Endodermal cell (in vitro differentiated cells): ENCODE data around the gene NR2C2AP. TPM values are rescaled to one million over a fixed set of nuclear protein-coding genes. Genes with fewer than 3 reads are reported as not detected.

Source experiments
- DNase-seq: peaks from one replicate; pipeline ENCODE4 v3.0.0-alpha.2; 2017
- H3K27ac ChIP-seq: 2 replicates; pipeline ENCODE4 v1.5.1; 2013; ENCODE audit warnings: mild to moderate bottlenecking, low read depth, low read length, moderate library complexity
- H3K27me3 ChIP-seq: 2 replicates; pipeline ENCODE4 v1.6.1; 2013; ENCODE audit warnings: mild to moderate bottlenecking, low read length, moderate library complexity; ENCODE audit not compliant: insufficient read depth, control insufficient read depth, poor library complexity, severe bottlenecking
- H3K36me3 ChIP-seq: 2 replicates; pipeline ENCODE4 v1.7.0; 2013; ENCODE audit warnings: mild to moderate bottlenecking, low read length, moderate library complexity; ENCODE audit not compliant: control insufficient read depth, insufficient read depth
- H3K4me1 ChIP-seq: one replicate; pipeline ENCODE4 v1.7.0; 2013; ENCODE audit warnings: low read length; ENCODE audit not compliant: control insufficient read depth, insufficient read depth
- H3K4me3 ChIP-seq: 2 replicates; pipeline ENCODE4 v1.5.1; 2013; ENCODE audit warnings: mild to moderate bottlenecking, low read length, moderate library complexity
- H3K9ac ChIP-seq: 2 replicates; pipeline ENCODE4 v1.6.1; 2013; ENCODE audit warnings: mild to moderate bottlenecking, low read length, moderate library complexity; ENCODE audit not compliant: poor library complexity, severe bottlenecking; ENCODE audit errors: extremely low read depth
- H3K9me3 ChIP-seq: 2 replicates; pipeline ENCODE4 v1.6.1; 2013; ENCODE audit warnings: mild to moderate bottlenecking, low read length, moderate library complexity; ENCODE audit not compliant: control insufficient read depth
- H3K27ac Mint-ChIP-seq: 2 replicates; pipeline ENCODE4 v1.8.0; 2020; ENCODE audit warnings: mixed read lengths
- H3K27me3 Mint-ChIP-seq: 2 replicates; pipeline ENCODE4 v1.8.0; 2021; ENCODE audit warnings: mild to moderate bottlenecking, mixed read lengths; ENCODE audit not compliant: insufficient read depth
- H3K36me3 Mint-ChIP-seq: 2 replicates; pipeline ENCODE4 v1.8.0; 2020; ENCODE audit warnings: low read depth, mixed read lengths
- H3K4me1 Mint-ChIP-seq: 2 replicates; pipeline ENCODE4 v1.8.0; 2020; ENCODE audit warnings: mixed read lengths
- H3K4me3 Mint-ChIP-seq: 2 replicates; pipeline ENCODE4 v1.8.0; 2020; ENCODE audit warnings: mild to moderate bottlenecking, moderate library complexity, mixed read lengths
- H3K9me3 Mint-ChIP-seq: 2 replicates; pipeline ENCODE4 v1.8.0; 2020; ENCODE audit warnings: mild to moderate bottlenecking, mixed read lengths
- CTCF ChIP-seq: fragments of 200-600 bp; sonication (generic); conservative IDR thresholded peaks from 2 replicates; pipeline ENCODE4 v1.5.0; 2021; ENCODE audit warnings: antibody characterized with exemption, mild to moderate bottlenecking
- WGBS, 2 experiments: methylation state at CpG; one replicate each; pipeline versions ENCODE4 v1.1.5 to v1.1.7; 2013; ENCODE audit warnings: missing lambda C conversion rate in 2 of 2, mixed read lengths in 1 of 2; ENCODE audit not compliant: insufficient coverage in 1 of 2, insufficient read length in 1 of 2; 5-methylcytosine and 5-hydroxymethylcytosine counted together
- total RNA-seq, 2 donors: library from RNA; stranded (reverse); fragmentation: NEBNext Ultra II Directional in 1 of 2; extraction: Animal tissue kit (Norgen Biotek cat#: 25700) in 1 of 2; gene quantifications; 2 replicates in 1 of 2; 3 replicates in 1 of 2; pipeline ENCODE4 v1.2.1, GENCODE V29; 2021

NR2C2AP gene
- total RNA-seq, 2 donors from 2014 or later: 14.7 to 17.2 TPM

DNA sequence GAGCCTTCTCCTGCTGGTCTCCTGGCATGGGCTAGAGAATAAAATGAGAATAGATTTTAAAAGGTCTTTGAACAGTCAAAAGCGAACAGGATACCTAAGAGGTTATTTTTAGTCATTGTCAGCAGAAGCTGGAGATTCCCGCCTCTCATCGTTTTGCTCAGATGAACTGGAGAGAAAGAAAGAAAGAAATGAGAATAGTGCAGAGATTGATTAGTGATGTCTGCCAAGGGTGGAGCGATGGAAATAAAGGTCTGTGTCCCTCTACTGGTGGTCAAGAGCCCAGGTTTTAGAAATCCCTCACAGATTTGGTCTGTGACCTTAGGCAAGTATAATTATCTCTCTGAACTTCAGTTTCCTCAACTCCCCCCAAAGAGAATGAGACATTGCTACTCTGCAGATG lies 13.9 kb upstream of the NR2C2AP start:
- peak; percentile 66 for TF ChIP-seq CTCF
- Histone ChIP-seq H3K27me3 (peaks cover 33% of the 10 kb centered on the region), H3K36me3 (no peaks in the 10 kb centered on the region), H3K27ac (no peak overlapping the region), H3K4me1 (no peaks in the 10 kb centered on the region), H3K9ac (no peak overlapping the region), H3K4me3 (no peak overlapping the region), H3K9me3 (no peaks in the 10 kb centered on the region)
- Mint-ChIP-seq H3K4me1 (no peaks in the 10 kb centered on the region), H3K9me3 (no peaks in the 10 kb centered on the region), H3K27ac (no peak overlapping the region), H3K36me3 (no peaks in the 10 kb centered on the region), H3K4me3 (no peak overlapping the region), H3K27me3 (peaks cover 52% of the 10 kb centered on the region)
- DNase-seq: no peak
- 42 to 49% methylated on average over 4 of the region's 4 CpGs for WGBS, 2 experiments

GRCh38 chr19:19215792-19216191 lies 12.6 kb upstream of the NR2C2AP start:
- Mint-ChIP-seq H3K27me3 (peaks cover 59% of the 10 kb centered on the region), H3K36me3 (no peaks in the 10 kb centered on the region)

DNA sequence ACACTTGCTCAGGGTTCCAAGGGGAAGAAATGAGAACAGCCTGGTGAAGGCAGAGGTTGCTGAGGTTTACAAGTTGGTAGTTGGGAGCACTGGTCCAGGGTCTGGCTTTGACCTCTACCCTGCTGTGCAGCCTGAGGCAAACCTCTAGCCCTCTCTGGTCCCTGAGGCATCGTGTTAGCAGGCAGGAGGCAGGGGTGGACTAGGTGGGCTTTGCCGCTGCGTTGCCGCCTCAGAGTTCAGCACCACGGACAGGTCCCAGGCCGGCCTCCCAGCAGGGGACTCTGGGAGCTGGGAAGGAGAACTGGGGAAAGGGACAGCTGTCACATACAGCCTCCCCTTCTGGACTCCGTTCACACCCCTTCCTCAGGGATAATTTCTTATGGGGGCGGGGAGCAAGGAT lies 11.7 kb upstream of the NR2C2AP start:
- Histone ChIP-seq H3K36me3 (no peaks in the 10 kb centered on the region), H3K4me1 (no peaks in the 10 kb centered on the region), H3K27ac (no peak overlapping the region), H3K27me3 (peaks cover 55% of the 10 kb centered on the region), H3K4me3 (no peak overlapping the region), H3K9me3 (no peaks in the 10 kb centered on the region), H3K9ac (no peak overlapping the region)
- DNase-seq: peak; percentile 98
- Mint-ChIP-seq H3K36me3 (no peaks in the 10 kb centered on the region), H3K4me1 (no peaks in the 10 kb centered on the region), H3K27ac (no peak overlapping the region), H3K4me3 (no peak overlapping the region), H3K27me3 (peaks cover 66% of the 10 kb centered on the region), H3K9me3 (no peaks in the 10 kb centered on the region)
- 6% methylated on average over 8 of the region's 8 CpGs; no CpG with 5 or more reads in 1 of the 2 experiments for WGBS, 2 experiments
- no peak for TF ChIP-seq CTCF

More at GRCh38 chr19:19215792-19216191, 12.6 kb upstream of the NR2C2AP start:
- Histone ChIP-seq H3K27ac (no peak overlapping the region), H3K4me1 (no peaks in the 10 kb centered on the region), H3K27me3 (peaks cover 46% of the 10 kb centered on the region), H3K4me3 (no peak overlapping the region), H3K9me3 (no peaks in the 10 kb centered on the region), H3K9ac (no peak overlapping the region), H3K36me3 (no peaks in the 10 kb centered on the region)
- H3K9me3 Mint-ChIP-seq: no peaks in the 10 kb centered on the region
- DNase-seq: no peak
- H3K4me1 Mint-ChIP-seq: no peaks in the 10 kb centered on the region
- no peak overlapping the region for H3K27ac Mint-ChIP-seq
- no peak overlapping the region for H3K4me3 Mint-ChIP-seq
- TF ChIP-seq CTCF: no peak
- 43 to 83% methylated on average over 1 to 4 of the region's 4 CpGs for WGBS, 2 experiments
